ENCODE measurements around the gene PGM1.

Gene PGM1

DNA sequence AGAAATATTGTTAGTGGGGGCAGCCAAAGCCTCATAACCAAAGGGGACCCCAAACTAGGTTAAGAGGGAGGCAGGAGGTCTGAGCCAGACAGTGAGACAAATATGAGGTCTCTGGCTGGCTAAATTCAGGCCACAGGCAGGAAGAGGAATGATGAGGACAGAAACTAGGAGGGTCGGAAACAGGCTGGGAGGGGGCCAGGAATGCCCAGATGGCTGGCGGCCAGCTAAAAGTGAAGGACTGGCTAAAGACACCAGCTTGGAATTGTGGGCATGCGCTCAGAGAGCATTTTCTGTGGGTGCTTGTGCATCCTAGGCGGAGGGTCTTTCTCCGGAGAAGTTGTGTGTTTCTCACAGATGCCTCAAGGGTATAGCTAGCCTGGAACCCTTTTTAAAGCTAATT lies 77.0 kb downstream of the PGM1 start:
- H3K4me2 ChIP-seq (ENCODE audit: low read length): no peak overlapping the region
- no peaks in the 10 kb centered on the region for H3K4me1 ChIP-seq (ENCODE audit: control insufficient read depth, low read length)
- H3K27me3 ChIP-seq (ENCODE audit: control insufficient read depth, low read length): no peaks in the 10 kb centered on the region
- H3K4me3 ChIP-seq (ENCODE audit: low read length): no peak overlapping the region
- no peaks in the 10 kb centered on the region for H3K79me2 ChIP-seq (ENCODE audit: control insufficient read depth, low read length)
- no peak for TF ChIP-seq EZH2phosphoT487 (IDR thresholded peaks at IDR 0.05; ENCODE audit: borderline replicate concordance, low read length)
- TF ChIP-seq, protein P1, sequence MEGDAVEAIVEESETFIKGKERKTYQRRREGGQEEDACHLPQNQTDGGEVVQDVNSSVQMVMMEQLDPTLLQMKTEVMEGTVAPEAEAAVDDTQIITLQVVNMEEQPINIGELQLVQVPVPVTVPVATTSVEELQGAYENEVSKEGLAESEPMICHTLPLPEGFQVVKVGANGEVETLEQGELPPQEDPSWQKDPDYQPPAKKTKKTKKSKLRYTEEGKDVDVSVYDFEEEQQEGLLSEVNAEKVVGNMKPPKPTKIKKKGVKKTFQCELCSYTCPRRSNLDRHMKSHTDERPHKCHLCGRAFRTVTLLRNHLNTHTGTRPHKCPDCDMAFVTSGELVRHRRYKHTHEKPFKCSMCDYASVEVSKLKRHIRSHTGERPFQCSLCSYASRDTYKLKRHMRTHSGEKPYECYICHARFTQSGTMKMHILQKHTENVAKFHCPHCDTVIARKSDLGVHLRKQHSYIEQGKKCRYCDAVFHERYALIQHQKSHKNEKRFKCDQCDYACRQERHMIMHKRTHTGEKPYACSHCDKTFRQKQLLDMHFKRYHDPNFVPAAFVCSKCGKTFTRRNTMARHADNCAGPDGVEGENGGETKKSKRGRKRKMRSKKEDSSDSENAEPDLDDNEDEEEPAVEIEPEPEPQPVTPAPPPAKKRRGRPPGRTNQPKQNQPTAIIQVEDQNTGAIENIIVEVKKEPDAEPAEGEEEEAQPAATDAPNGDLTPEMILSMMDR (IDR thresholded peaks at IDR 0.05; ENCODE audit: low read depth, low read length, poor library complexity, severe bottlenecking): no peak
- no peaks in the 10 kb centered on the region for H3K9me3 ChIP-seq (ENCODE audit: control insufficient read depth, insufficient read depth, low read length)
- H3K36me3 ChIP-seq (ENCODE audit: control insufficient read depth, low read length): no peaks in the 10 kb centered on the region
- no peaks in the 10 kb centered on the region for H4K20me1 ChIP-seq (ENCODE audit: control insufficient read depth, insufficient read depth, low read depth, low read length)
- H3F3A ChIP-seq (ENCODE audit: control insufficient read depth, insufficient read depth): no peaks in the 10 kb centered on the region
- H3K9me2 ChIP-seq (replicated peaks; ENCODE audit: control insufficient read depth, low read length): no peaks in the 10 kb centered on the region
- no peak overlapping the region for H3K27ac ChIP-seq (ENCODE audit: low read depth, low read length)

DNA sequence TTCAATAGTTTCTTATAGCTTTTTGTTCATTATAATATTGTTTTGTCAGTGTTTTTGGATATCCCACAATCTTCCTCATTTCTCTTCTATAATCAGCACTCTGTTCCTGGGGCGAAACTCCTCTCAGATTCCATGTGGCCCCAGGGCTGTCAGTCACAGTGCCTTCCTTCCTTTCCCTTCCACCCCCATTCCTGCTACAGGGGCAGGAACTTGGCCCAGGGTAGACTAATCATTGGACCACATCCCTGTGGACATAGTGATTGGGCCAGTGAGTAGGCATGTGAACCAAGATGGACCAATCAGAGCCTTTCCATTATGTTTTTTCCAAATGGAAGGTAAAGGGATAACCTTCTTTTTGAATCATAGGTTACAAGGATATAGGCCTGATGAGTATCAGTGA lies 78.3 kb downstream of the PGM1 start:
- Histone ChIP-seq H3K9me3 (ENCODE audit: control insufficient read depth, insufficient read depth, low read length) (no peaks in the 10 kb centered on the region), H3K27ac (ENCODE audit: low read depth, low read length) (no peak overlapping the region), H3K36me3 (ENCODE audit: control insufficient read depth, low read length) (no peaks in the 10 kb centered on the region), H4K20me1 (ENCODE audit: control insufficient read depth, insufficient read depth, low read depth, low read length) (no peaks in the 10 kb centered on the region), H3K27me3 (ENCODE audit: control insufficient read depth, low read length) (no peaks in the 10 kb centered on the region), H3K4me2 (ENCODE audit: low read length) (no peak overlapping the region), H3K4me3 (ENCODE audit: low read length) (no peak overlapping the region), H3K79me2 (ENCODE audit: control insufficient read depth, low read length) (no peaks in the 10 kb centered on the region), H3F3A (ENCODE audit: control insufficient read depth, insufficient read depth) (no peaks in the 10 kb centered on the region), H3K4me1 (ENCODE audit: control insufficient read depth, low read length) (no peaks in the 10 kb centered on the region), H3K9me2 (replicated peaks; ENCODE audit: control insufficient read depth, low read length) (no peaks in the 10 kb centered on the region)
- no peak for TF ChIP-seq EZH2phosphoT487 (IDR thresholded peaks at IDR 0.05; ENCODE audit: borderline replicate concordance, low read length)
- TF ChIP-seq, protein P1 (IDR thresholded peaks at IDR 0.05; ENCODE audit: low read depth, low read length, poor library complexity, severe bottlenecking): no peak

DNA sequence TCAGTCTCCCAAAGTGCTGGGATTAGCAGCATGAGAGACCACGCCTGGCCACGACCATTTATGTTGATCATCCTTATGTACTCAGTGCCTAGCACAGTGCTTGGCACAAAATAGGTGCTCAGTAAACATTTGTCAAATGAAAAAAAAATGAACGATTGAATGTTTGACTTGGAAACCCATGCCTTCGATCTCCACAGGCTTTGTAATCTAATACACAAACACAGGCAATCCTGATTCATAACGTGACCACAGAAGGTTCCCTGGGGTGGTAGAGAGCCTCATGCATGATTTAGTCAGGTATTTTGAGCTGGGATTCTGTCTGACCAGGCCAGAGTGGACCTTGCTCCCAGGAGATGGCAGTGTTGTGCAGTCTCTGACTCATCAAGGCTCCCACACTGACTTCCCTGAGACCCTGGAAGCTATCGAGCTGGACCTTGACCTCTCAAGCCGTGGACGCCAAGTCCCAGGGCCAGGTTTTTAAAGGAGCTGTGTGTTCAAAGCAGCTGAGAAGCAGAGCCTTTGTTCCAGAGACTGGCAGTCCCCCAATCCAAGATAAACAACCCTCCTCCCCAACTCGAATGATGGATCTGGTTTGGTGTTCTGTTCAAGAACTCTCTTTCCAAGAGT lies 81.1 kb downstream of the PGM1 start:
- H3K36me3 ChIP-seq (ENCODE audit: control insufficient read depth, low read length): no peaks in the 10 kb centered on the region
- TF ChIP-seq, protein P1 (IDR thresholded peaks at IDR 0.05; ENCODE audit: low read depth, low read length, poor library complexity, severe bottlenecking): peak; percentile 50
- no peak for TF ChIP-seq EZH2phosphoT487 (IDR thresholded peaks at IDR 0.05; ENCODE audit: borderline replicate concordance, low read length)
- H3K4me3 ChIP-seq (ENCODE audit: low read length): no peak overlapping the region
- no peaks in the 10 kb centered on the region for H3F3A ChIP-seq (ENCODE audit: control insufficient read depth, insufficient read depth)
- H3K79me2 ChIP-seq (ENCODE audit: control insufficient read depth, low read length): no peaks in the 10 kb centered on the region
- H4K20me1 ChIP-seq (ENCODE audit: control insufficient read depth, insufficient read depth, low read depth, low read length): no peaks in the 10 kb centered on the region
- H3K9me2 ChIP-seq (replicated peaks; ENCODE audit: control insufficient read depth, low read length): no peaks in the 10 kb centered on the region
- no peak overlapping the region for H3K27ac ChIP-seq (ENCODE audit: low read depth, low read length)
- no peaks in the 10 kb centered on the region for H3K9me3 ChIP-seq (ENCODE audit: control insufficient read depth, insufficient read depth, low read length)
- no peaks in the 10 kb centered on the region for H3K4me1 ChIP-seq (ENCODE audit: control insufficient read depth, low read length)
- H3K27me3 ChIP-seq (ENCODE audit: control insufficient read depth, low read length): no peaks in the 10 kb centered on the region
- H3K4me2 ChIP-seq (ENCODE audit: low read length): no peak overlapping the region
